GM04504 (cell line): Measurements from ENCODE around the gene CDC45.

ENCODE experiments used
- DNase-seq: peaks from one replicate; pipeline ENCODE4 v3.0.0-alpha.2; 2012; ENCODE audit warnings: low read depth

Gene CDC45

GRCh38 chr22:19470010-19470409 is 9.7 kb upstream of the CDC45 start:
- DNase-seq, result no peak

DNA sequence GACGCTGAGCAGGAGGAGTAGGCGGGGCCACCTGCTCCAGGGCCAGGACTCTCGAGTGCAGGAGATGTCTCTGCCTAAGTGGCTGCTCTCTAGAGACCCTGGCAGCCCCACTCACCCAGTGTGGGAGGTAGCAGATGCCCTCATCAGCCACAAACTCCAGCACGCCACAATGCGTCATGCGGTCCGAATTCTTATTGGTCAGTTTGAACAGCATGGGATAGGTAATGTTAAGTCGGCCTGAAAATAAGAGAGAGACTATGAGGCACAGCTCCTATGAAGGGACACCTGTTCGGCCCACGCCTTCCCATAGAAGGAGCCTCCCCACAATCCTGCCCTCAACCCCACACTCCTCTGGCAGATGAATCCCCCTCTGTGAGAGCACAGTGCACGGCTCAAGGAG is 8.1 kb upstream of the CDC45 start:
- no peak for DNase-seq

DNA sequence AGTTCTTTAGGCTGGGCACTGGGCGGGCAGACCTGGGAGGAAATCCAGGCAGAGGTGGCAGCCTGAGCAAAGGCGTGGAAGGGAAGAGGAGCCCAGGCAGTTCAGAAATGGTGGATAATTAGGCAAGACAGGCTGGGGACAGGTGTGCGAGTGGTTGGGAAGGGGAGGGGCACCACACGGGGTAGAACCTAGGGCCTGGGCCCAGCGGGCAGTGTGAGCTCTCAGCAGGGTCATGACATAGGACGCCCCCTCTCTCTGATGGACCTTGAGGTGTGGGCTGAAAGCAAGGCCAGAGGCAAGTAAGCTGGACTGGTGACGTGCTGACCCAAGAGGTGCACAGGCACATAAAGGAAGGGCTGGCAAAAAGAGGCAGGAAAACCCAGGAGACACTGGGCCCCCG is 7.5 kb upstream of the CDC45 start:
- DNase-seq, result no peak

DNA sequence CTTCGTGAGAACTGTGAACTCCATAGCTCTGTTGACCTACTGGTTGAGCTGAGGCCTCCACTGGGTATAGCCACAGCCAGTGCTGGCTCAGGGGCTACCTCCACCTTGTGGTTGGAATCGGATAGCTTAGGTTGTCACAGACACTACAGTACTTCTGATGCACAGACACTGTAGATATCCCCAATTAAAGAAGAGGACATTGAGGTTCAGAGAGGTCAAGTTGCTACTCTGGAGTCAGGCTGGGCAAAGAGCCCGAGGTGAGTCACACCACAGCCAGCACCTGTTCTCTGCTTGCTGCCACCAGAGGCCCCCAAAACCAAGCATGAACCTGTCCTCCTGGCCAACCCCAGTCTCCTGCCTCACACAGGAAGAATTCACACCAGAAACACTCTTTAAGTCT is 6.1 kb upstream of the CDC45 start:
- no peak for DNase-seq

DNA sequence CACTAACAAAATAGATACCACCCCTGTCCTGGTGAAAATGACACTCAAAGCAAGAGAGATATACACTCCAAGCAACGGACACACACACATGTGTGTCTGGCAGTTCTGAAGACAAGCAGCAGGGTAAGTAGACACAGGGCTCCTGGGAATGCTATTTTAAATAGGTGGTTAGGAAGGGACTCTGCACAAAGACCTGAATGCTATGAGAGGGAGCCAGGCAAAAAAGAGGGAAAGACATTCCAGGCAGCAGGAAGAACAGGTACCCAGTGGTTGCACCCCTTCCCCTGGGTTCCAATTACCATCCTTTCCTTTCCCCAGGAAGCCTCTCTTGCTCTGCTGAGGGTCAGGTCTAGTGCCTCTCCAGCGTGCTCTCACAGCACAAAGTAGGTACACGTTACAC is 3.7 kb upstream of the CDC45 start:
- DNase-seq, result no peak

GRCh38 chr22:19477321-19478044 is 2.2 kb upstream of the CDC45 start:
- DNase-seq, result no peak

DNA sequence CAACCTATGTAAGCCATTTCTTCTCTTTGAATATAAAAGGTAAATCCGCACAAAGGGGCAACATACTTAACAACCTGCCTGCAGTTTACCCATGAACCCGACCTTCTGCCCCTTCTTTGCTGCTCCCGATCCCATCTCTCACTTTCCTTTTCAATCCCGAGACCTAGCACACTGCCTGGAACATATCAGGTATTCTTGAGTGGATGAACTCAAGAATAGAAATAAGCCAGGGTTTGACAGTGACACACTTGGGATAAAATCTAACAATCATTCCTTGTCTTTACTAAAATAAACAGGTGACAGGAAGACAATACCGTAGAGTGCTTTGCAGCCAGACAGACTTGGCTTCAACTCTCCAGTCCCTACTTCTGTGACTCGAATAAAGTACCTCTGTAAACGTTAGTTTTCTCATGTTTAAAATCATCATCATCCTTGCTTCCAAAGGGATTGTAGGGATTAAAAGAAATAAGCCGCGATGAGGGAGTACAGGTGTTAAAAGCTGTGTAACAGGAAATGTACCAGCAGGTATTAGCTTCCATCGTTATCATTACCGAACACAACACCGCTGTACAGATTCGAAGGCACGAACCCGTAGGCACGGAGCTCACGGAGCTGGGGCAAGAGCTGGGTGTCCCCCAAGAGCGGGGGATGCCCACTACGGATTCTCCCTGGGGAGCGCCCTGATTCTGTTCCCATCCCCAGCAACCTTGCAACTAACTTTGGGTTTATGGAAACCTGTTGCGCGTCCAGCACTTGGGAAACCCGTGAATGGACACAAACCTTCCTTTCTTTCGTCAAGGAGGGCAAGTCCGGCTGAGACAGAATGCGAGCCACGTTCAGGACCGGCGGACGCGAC is 1.4 kb upstream of the CDC45 start:
- no peak for DNase-seq

GRCh38 chr22:19478901-19479354 is 792 bp upstream of the CDC45 start, which contains the start of gene UFD1:
UFD1 (minus strand) TSS chr22:19479193; CDS start chr22:19479085, 108 bp downstream.
- peak; percentile 56 for DNase-seq

- no peak for DNase-seq
Measured at GRCh38 chr22:19480173-19480568, 451 bp downstream of the CDC45 start.

GRCh38 chr22:19480789-19481188 is 1.1 kb downstream of the CDC45 start:
- DNase-seq, result no peak

DNA sequence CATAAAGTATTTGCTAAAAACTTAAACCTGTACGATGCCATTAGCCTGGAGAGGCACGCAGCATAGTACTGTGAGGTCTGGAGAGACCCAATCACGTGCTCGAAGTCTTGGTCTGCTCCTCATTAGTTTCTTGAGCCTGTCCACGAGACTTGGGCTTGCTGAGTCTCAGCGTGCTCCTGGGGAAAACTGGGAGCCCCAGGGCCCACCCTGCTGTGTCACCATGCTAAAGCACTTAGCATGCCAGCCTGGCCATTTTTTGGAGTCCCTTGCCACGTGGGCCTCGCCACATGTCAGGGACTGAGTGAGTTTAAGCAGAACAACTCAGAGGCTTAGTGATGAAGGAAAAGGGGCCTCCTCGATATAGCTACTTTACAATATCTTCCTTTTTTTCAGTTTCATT is 2.6 kb downstream of the CDC45 start:
- DNase-seq, result no peak

GRCh38 chr22:19483481-19484244 is 3.9 kb downstream of the CDC45 start:
- DNase-seq, result no peak

- no peak for DNase-seq
Measured at GRCh38 chr22:19488285-19488684, 8.6 kb downstream of the CDC45 start.

GRCh38 chr22:19488884-19489843 is 9.4 kb downstream of the CDC45 start:
- no peak for DNase-seq

- DNase-seq, result no peak
Measured at GRCh38 chr22:19490628-19491230, 11.0 kb downstream of the CDC45 start.

- no peak for DNase-seq
Measured at GRCh38 chr22:19492504-19493174, 12.9 kb downstream of the CDC45 start.

DNA sequence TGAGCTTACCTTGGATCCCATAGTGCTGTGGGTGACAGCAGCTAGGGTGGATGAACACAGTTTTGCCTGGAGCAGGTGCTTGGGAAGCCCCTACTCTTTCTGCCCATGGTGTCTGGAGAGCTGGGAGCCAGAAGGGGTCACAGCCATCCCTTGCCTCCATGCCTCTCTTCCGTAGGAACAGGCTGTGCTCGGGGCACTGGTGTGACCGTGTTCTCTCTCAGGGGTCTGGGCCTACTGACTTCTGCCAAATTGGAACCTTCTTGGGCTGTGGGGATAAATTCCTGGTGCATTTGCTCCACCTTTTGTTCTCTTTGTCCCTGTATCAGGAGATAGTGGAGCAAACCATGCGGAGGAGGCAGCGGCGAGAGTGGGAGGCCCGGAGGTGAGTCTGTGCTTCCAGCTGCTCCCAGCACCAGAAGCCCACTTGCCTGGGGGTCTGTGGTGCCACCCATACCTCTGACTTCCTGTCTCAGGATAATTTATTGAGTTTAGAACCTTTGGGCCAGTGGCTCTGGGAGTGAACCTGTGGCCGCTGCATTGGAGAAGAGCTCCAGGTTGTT is 14.4 kb downstream of the CDC45 start:
- DNase-seq, result no peak

DNA sequence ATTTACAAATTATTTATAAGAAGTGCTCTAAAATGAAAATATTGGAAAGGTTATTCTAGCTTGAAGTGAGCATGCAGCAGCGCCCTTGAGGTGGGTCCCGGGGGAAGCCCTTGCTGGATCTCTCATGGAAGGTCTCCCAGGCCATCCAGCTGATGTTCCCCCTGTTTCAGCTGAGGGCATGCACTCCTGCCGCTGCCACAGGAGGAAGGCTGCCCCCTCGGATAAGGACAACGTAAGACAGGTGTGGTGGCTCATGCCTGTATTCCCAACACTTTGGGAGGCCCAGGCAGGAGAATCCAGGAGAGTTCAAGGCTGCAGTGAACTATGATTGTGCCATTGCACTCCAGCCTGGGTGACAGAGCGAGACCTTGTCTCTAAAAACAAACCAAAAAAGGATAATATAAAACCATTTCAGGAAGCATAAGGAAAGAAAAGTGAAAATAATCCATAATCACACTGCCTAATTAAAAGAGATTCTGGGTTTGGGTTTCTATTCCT is 15.0 kb downstream of the CDC45 start:
- no peak for DNase-seq

DNA sequence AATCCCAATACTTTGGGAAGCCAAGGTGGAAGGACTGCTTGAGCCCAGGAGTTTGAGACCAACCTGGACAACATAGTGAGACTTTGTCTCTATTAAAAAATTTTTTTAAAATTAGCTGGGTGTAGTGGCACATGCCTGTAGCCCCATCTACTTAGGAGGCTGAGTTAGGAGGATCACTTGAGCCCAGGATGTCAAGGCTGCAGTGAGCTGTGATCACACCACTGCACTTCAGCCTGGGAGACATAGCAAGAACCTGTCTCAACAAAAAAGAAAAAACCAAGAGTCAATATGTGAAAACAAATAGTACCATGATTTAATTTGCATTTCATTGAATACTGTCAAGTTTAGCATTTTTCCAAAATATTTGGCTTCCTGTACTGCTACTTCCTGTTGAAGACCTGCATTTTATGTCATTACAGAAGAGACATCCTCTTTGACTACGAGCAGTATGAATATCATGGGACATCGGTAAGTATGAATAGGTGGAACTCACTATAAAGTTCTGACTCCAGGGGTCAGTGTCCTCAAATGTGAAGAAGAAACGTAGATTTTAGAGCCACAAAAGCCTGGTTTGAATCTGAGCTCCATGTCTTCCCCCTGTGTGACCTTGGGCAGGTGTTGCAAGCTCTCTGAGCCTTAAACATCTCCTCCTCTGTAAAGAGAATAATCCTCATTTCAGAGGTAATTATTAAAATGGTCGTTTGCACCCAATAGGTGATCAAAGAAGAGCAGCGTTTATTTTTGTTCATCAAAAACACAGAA is 16.0 kb downstream of the CDC45 start:
- no peak for DNase-seq
